HepG2 (cell line): ENCODE data around the gene DBN1. TPM values are rescaled to one million over a fixed set of nuclear protein-coding genes. Genes with fewer than 3 reads are reported as not detected.

Experiments
- CEBPZ ChIP-seq: IDR thresholded peaks from 2 replicates; pipeline ENCODE4 v1.6.1; 2012; ENCODE audit warnings: low read length, improper control_type of control experiment
- FOSL2 ChIP-seq: sonication (generic); formaldehyde crosslinking; IDR thresholded peaks from 2 replicates; pipeline ENCODE4 v1.4.0; 2020; ENCODE audit warnings: missing genetic modification reagents
- GMEB1 ChIP-seq: sonication (generic); formaldehyde crosslinking; IDR thresholded peaks from 2 replicates; pipeline ENCODE4 v1.5.1; 2020; ENCODE audit warnings: missing genetic modification reagents, mild to moderate bottlenecking, borderline replicate concordance
- JUN ChIP-seq: sonication (generic); formaldehyde crosslinking; IDR thresholded peaks from 2 replicates; pipeline ENCODE4 v1.4.0; 2020; ENCODE audit warnings: mild to moderate bottlenecking, missing genetic modification reagents
- KDM1A ChIP-seq: IDR thresholded peaks from 2 replicates; pipeline ENCODE4 v1.6.1; 2016; ENCODE audit warnings: missing compliant biosample characterization
- NFKBIZ ChIP-seq: IDR thresholded peaks from 2 replicates; pipeline ENCODE4 v1.6.1; 2018; ENCODE audit warnings: missing genetic modification reagents, missing compliant biosample characterization
- TFDP2 ChIP-seq: sonication (generic); formaldehyde crosslinking; IDR thresholded peaks from 2 replicates; pipeline ENCODE4 v1.4.0; 2020; ENCODE audit warnings: missing genetic modification reagents
- ZFP37 ChIP-seq: sonication (generic); formaldehyde crosslinking; IDR thresholded peaks from 2 replicates; pipeline ENCODE4 v1.4.0; 2020; ENCODE audit warnings: missing genetic modification reagents, borderline replicate concordance
- ZNF225 ChIP-seq: sonication (generic); formaldehyde crosslinking; IDR thresholded peaks from 2 replicates; pipeline ENCODE4 v1.4.0; 2020; ENCODE audit warnings: mild to moderate bottlenecking, missing genetic modification reagents
- ZNF234 ChIP-seq: sonication (generic); formaldehyde crosslinking; conservative IDR thresholded peaks from 2 replicates; pipeline ENCODE4 v1.5.1; 2020; ENCODE audit warnings: mild to moderate bottlenecking, missing genetic modification reagents
- polyA plus RNA-seq, 8 experiments: library from polyadenylated mRNA; depleted of rRNA in 3 of 8; stranded (reverse) in 7 of 8; unstranded in 1 of 8; fragments of >200 nt; fragmentation: Illumina TruSeq in 4 of 8; extraction: Trizol in 4 of 8; gene quantifications; 2 replicates each; pipeline versions ENCODE4 v1.2.1 to v1.2.3, GENCODE V29; 2011 to 2016; ENCODE audit warnings: low read depth in 4 of 8, missing spikeins in 1 of 8, mixed read lengths in 1 of 8; ENCODE audit not compliant: insufficient read depth in 1 of 8
- total RNA-seq, 5 experiments: library from RNA; depleted of rRNA; stranded (reverse); fragments of >200 nt; fragmentation: Illumina TruSeq; extraction: Trizol; gene quantifications; 2 replicates each; pipeline ENCODE4 v1.2.3, GENCODE V29; 2016; ENCODE audit warnings: low read depth in 1 of 5
- TF ChIP-seq, protein P1 (sequence below): sonication (generic); formaldehyde crosslinking; IDR thresholded peaks from 2 replicates; pipeline ENCODE4 v1.4.0; 2020; ENCODE audit warnings: mild to moderate bottlenecking, missing genetic modification reagents
- TF ChIP-seq, protein P2 (sequence below), 2 experiments: sonication (generic) in 1 of 2; formaldehyde crosslinking in 1 of 2; IDR thresholded peaks; 2 replicates each; pipeline versions ENCODE4 v1.6.1 to v1.9.0; 2014 to 2022; ENCODE audit warnings: antibody characterized with exemption in 1 of 2, borderline replicate concordance in 1 of 2, inconsistent platforms in 1 of 2, low read depth in 1 of 2, missing genetic modification reagents in 1 of 2
- TF ChIP-seq, protein P3 (sequence below): sonication (generic); formaldehyde crosslinking; IDR thresholded peaks from 2 replicates; pipeline ENCODE4 v1.8.1; 2023; ENCODE audit warnings: mild to moderate bottlenecking, missing genetic modification reagents, borderline replicate concordance

The DBN1 gene
- total and polyA plus RNA-seq, 2 of the 13 experiments (the other 11 are each of a cell fraction or from before 2014, with no cell fraction given): 27.0 to 37.3 TPM

DNA sequence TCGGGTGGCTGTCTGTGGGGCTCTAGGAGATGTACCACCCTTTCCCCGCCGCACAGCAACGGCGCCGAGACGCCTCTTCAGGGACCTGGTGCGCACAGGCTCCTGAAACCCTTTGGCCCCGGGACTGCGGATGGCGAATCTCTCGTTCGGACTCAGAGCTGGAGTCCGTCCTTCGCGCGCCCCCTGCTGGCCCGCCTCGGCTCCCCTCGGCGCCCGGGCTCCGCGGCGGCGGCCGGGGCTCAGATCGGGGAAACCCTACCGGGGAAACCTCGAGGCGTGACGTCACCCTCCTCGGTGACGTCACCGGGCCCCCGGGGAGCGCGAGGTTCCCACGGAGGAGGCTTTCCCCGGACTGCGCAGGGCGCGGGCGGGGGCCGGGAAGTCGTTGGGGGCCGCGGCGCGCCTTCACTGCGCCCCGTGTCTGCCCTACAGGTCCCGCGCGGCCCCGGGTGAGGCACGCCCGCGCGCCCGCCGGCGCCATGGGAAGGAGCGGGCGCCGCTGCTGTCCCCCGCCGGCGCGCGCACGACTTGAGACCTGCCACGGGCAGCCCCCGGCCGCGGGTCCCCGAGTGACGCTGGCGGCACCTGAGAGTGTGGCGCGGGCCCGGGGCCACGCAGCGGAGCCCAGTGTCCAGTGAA lies 18.9 kb downstream of the DBN1 start (continued):
- TF ChIP-seq CEBPZ (no peak), ZNF225 (CRISPR knock-in tag) (no peak), GMEB1 (CRISPR knock-in tag) (peak; percentile 40; the same call in 1 of the 2 replicates), NFKBIZ (CRISPR knock-in tag) (no peak), ZNF234 (CRISPR knock-in tag) (0 out of 2 replicates have a peak, but pooled peaks have one; percentile 49), ZFP37 (no peak), JUN (CRISPR knock-in tag) (peak; percentile 56; the same call in 1 of the 2 replicates), FOSL2 (CRISPR knock-in tag) (peak; percentile 61), TFDP2 (CRISPR knock-in tag) (peak; percentile 15; the same call in 1 of the 2 replicates), KDM1A (CRISPR knock-in tag) (no peak)
- TF ChIP-seq, protein P1, sequence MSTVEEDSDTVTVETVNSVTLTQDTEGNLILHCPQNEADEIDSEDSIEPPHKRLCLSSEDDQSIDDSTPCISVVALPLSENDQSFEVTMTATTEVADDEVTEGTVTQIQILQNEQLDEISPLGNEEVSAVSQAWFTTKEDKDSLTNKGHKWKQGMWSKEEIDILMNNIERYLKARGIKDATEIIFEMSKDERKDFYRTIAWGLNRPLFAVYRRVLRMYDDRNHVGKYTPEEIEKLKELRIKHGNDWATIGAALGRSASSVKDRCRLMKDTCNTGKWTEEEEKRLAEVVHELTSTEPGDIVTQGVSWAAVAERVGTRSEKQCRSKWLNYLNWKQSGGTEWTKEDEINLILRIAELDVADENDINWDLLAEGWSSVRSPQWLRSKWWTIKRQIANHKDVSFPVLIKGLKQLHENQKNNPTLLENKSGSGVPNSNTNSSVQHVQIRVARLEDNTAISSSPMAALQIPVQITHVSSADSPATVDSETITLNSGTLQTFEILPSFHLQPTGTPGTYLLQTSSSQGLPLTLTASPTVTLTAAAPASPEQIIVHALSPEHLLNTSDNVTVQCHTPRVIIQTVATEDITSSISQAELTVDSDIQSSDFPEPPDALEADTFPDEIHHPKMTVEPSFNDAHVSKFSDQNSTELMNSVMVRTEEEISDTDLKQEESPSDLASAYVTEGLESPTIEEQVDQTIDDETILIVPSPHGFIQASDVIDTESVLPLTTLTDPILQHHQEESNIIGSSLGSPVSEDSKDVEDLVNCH (CRISPR knock-in tag): no peak
- TF ChIP-seq, protein P2, sequence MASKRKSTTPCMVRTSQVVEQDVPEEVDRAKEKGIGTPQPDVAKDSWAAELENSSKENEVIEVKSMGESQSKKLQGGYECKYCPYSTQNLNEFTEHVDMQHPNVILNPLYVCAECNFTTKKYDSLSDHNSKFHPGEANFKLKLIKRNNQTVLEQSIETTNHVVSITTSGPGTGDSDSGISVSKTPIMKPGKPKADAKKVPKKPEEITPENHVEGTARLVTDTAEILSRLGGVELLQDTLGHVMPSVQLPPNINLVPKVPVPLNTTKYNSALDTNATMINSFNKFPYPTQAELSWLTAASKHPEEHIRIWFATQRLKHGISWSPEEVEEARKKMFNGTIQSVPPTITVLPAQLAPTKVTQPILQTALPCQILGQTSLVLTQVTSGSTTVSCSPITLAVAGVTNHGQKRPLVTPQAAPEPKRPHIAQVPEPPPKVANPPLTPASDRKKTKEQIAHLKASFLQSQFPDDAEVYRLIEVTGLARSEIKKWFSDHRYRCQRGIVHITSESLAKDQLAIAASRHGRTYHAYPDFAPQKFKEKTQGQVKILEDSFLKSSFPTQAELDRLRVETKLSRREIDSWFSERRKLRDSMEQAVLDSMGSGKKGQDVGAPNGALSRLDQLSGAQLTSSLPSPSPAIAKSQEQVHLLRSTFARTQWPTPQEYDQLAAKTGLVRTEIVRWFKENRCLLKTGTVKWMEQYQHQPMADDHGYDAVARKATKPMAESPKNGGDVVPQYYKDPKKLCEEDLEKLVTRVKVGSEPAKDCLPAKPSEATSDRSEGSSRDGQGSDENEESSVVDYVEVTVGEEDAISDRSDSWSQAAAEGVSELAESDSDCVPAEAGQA (IDR thresholded peaks at IDR 0.05; ENCODE audit: low read depth): peak; percentile 79
- TF ChIP-seq, protein P2 (CRISPR knock-in tag; IDR thresholded peaks at IDR 0.05; ENCODE audit: borderline replicate concordance): no peak
- TF ChIP-seq, protein P3, sequence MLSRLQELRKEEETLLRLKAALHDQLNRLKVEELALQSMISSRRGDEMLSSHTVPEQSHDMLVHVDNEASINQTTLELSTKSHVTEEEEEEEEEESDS (CRISPR knock-in tag): no peak; the same call in 1 of the 2 replicates
